GM12878 (cell line): ENCODE measurements around the gene SMIM38. TPM values are rescaled to one million over a fixed set of nuclear protein-coding genes. Genes with fewer than 3 reads are reported as not detected.
A peak's percentile ranks its signal among the peaks of the same experiment; 100 is the strongest.

Experiments used
- ATAC-seq: fragments of 200-7000 bp; cut with Tn5 transposase; 3 replicates; pipeline ENCODE4 v1.9.1; 2020; ENCODE audit warnings: mild to moderate bottlenecking, moderate library complexity
- BruUV-seq: library from RNA; stranded (reverse); fragments of 400-500 nt; replicated peaks from 2 replicates; lab custom pipeline; 2021; lab: Mats Ljungman, UMichigan
- CTCF ChIA-PET: fragments of 300-600 bp; sonication (Branson Sonifier 250); formaldehyde crosslinking; extraction: SDS; loops from one replicate; lab custom pipeline; 2021; ENCODE audit warnings: inconsistent platforms; lab: Yijun Ruan, JAX
- POLR2A ChIA-PET: fragments of 350-600 bp; formaldehyde crosslinking; extraction: SDS; loops from one replicate; lab custom pipeline; 2021; ENCODE audit warnings: inconsistent platforms; lab: Charles Lee
- RAD21 ChIA-PET: fragments of 300-600 bp; sonication (Branson Sonifier 250); formaldehyde crosslinking; loops from one replicate; lab custom pipeline; 2023; ENCODE audit warnings: antibody characterized with exemption; ENCODE audit not compliant: unreplicated experiment; lab: Charles Lee
- SMC1A ChIA-PET: fragments of 300-600 bp; sonication (Branson Sonifier 250); formaldehyde crosslinking; loops from one replicate; lab custom pipeline; 2023; ENCODE audit not compliant: unreplicated experiment, uncharacterized antibody; lab: Charles Lee
- DNase-seq: peaks from one replicate; pipeline ENCODE4 v3.0.0-alpha.2; 2011; ENCODE audit warnings: low read depth, low spot score
- FAIRE-seq: peaks from 3 replicates; lab custom pipeline; 2011; peaks lifted over from hg19 to GRCh38; lab: Jason Lieb, UNC
- H2AFZ ChIP-seq: 2 replicates; pipeline ENCODE4 v1.6.0; 2011; ENCODE audit warnings: low read depth, low read length, control low read depth; ENCODE audit not compliant: control insufficient read depth
- H3K27ac ChIP-seq: 2 replicates; pipeline ENCODE4 v1.5.1; 2011; ENCODE audit warnings: control low read depth; ENCODE audit not compliant: control insufficient read depth, insufficient read depth
- H3K27me3 ChIP-seq, 2 experiments: replicated peaks in 1 of 2; 2 replicates each; pipeline versions ENCODE4 v1.6.0 to v1.6.1; 2011; ENCODE audit warnings: low read length in 1 of 2; ENCODE audit not compliant: control insufficient read depth in 2 of 2, insufficient read depth in 2 of 2
- H3K36me3 ChIP-seq, 2 experiments: 2 replicates each; pipeline ENCODE4 v1.5.1; 2011; ENCODE audit warnings: low read length in 1 of 2; ENCODE audit not compliant: control insufficient read depth in 2 of 2, insufficient read depth in 2 of 2
- H3K4me1 ChIP-seq: 2 replicates; pipeline ENCODE4 v1.6.1; 2011; ENCODE audit warnings: mild to moderate bottlenecking, low read length, moderate library complexity, mixed read lengths; ENCODE audit not compliant: control insufficient read depth, insufficient read depth
- H3K4me2 ChIP-seq: 2 replicates; pipeline ENCODE4 v1.6.0; 2011; ENCODE audit warnings: control low read depth; ENCODE audit not compliant: control insufficient read depth, insufficient read depth
- H3K4me3 ChIP-seq: fragments of 200-600 bp; sonication (generic); 2 replicates; pipeline ENCODE4 v1.5.1; 2016
- H3K79me2 ChIP-seq: 2 replicates; pipeline ENCODE4 v1.6.0; 2011; ENCODE audit warnings: low read length; ENCODE audit not compliant: control insufficient read depth, insufficient read depth
- H3K9ac ChIP-seq: 2 replicates; pipeline ENCODE4 v1.8.0; 2011; ENCODE audit warnings: low read length, control low read depth, mixed read lengths; ENCODE audit not compliant: control insufficient read depth, insufficient read depth
- H3K9me3 ChIP-seq: replicated peaks from 3 replicates; pipeline ENCODE4 v1.5.1; 2011; ENCODE audit warnings: mild to moderate bottlenecking, low read length; ENCODE audit not compliant: control insufficient read depth, insufficient read depth
- H4K20me1 ChIP-seq: 2 replicates; pipeline ENCODE4 v1.6.0; 2011; ENCODE audit not compliant: control insufficient read depth, insufficient read depth
- ATF7 ChIP-seq: fragments of 450-650 bp; IDR thresholded peaks from 2 replicates; pipeline ENCODE4 v1.6.1; 2016; ENCODE audit warnings: low read depth, mild to moderate bottlenecking
- BACH1 ChIP-seq: fragments of 450-650 bp; IDR thresholded peaks from 2 replicates; pipeline ENCODE4 v1.6.1; 2017; ENCODE audit warnings: mild to moderate bottlenecking, borderline replicate concordance
- BCLAF1 ChIP-seq: fragments of 450-650 bp; IDR thresholded peaks from 2 replicates; pipeline ENCODE4 v1.6.1; 2017; ENCODE audit warnings: antibody characterized with exemption, mild to moderate bottlenecking, moderate library complexity
- CHD4 ChIP-seq: fragments of 200-600 bp; sonication (generic); IDR thresholded peaks from 2 replicates; pipeline ENCODE4 v1.6.1; 2016; ENCODE audit warnings: mild to moderate bottlenecking
- FOXM1 ChIP-seq: IDR thresholded peaks from 2 replicates; pipeline ENCODE4 v1.6.1; 2012; ENCODE audit warnings: low read depth, mild to moderate bottlenecking, inconsistent platforms, low read length, moderate library complexity
- IKZF1 ChIP-seq: fragments of 450-650 bp; conservative IDR thresholded peaks from 2 replicates; pipeline ENCODE4 v1.6.1; 2017; ENCODE audit warnings: antibody characterized with exemption, mild to moderate bottlenecking
- MLLT1 ChIP-seq: fragments of 450-650 bp; IDR thresholded peaks from 2 replicates; pipeline ENCODE4 v1.6.1; 2016; ENCODE audit warnings: mild to moderate bottlenecking
- POLR2A ChIP-seq: IDR thresholded peaks from 2 replicates; pipeline ENCODE4 v1.6.1; 2011; ENCODE audit warnings: low read depth, mild to moderate bottlenecking, low read length
- POLR2AphosphoS5 ChIP-seq: IDR thresholded peaks from 2 replicates; pipeline ENCODE4 v1.6.1; 2011; ENCODE audit warnings: mild to moderate bottlenecking, low read length, inconsistent platforms
- SMARCA5 ChIP-seq: fragments of 450-650 bp; IDR thresholded peaks from 2 replicates; pipeline ENCODE4 v1.6.1; 2017; ENCODE audit warnings: mild to moderate bottlenecking
- WGBS: methylation state at CpG from one replicate; pipeline ENCODE4 v1.1.6; 2016; ENCODE audit warnings: low lambda C conversion rate; ENCODE audit not compliant: insufficient replicate concordance, insufficient coverage; ENCODE audit errors: missing lambda C conversion rate; 5-methylcytosine and 5-hydroxymethylcytosine counted together
- in situ Hi-C: fragments of 300-500 bp; cut with MboI; formaldehyde crosslinking; loops from 9 replicates; pipeline ENCODE4 v1.14.3; 2018; ENCODE audit warnings: mixed read lengths
- intact Hi-C: fragments of 100-400 bp; cut with micrococcal nuclease; formaldehyde crosslinking; loops from one replicate; pipeline ENCODE4 v1.14.2; 2022; ENCODE audit not compliant: unreplicated experiment
- polyA plus RNA-seq, 11 experiments: library from polyadenylated mRNA; depleted of rRNA in 4 of 11; unstranded in 6 of 11; stranded (reverse) in 5 of 11; fragments of >200 nt; fragmentation: Nextera tagmentation in 4 of 11; fragmentation: Illumina TruSeq in 1 of 11; extraction: Ambion mirVana in 4 of 11; extraction: Trizol in 1 of 11; gene quantifications; 1 replicate in 1 of 11; 2 replicates in 10 of 11; pipeline versions ENCODE4 v1.2.1 to v1.2.3, GENCODE V29; 2011 to 2016; ENCODE audit warnings: inconsistent platforms in 2 of 11, missing spikeins in 2 of 11, low read depth in 1 of 11
- total RNA-seq, 4 experiments: library from RNA; depleted of rRNA in 3 of 4; stranded (reverse); fragments of >200 nt in 3 of 4; fragmentation: Illumina TruSeq in 1 of 4; extraction: Trizol in 1 of 4; gene quantifications; 2 replicates each; pipeline versions ENCODE4 v1.2.1 to v1.2.3, GENCODE V29; 2013 to 2021
- TF ChIP-seq, protein P1 (sequence below): fragments of 150-350 bp; IDR thresholded peaks from 2 replicates; pipeline ENCODE4 v1.6.1; 2016; ENCODE audit warnings: low read depth, low read length

Gene SMIM38
- total and polyA plus RNA-seq, 10 of the 15 experiments (the other 5 are each of a cell fraction or from before 2014, with no cell fraction given) = 0.15 to 5.0 (median 2.1) TPM; not detected in 1

DNA sequence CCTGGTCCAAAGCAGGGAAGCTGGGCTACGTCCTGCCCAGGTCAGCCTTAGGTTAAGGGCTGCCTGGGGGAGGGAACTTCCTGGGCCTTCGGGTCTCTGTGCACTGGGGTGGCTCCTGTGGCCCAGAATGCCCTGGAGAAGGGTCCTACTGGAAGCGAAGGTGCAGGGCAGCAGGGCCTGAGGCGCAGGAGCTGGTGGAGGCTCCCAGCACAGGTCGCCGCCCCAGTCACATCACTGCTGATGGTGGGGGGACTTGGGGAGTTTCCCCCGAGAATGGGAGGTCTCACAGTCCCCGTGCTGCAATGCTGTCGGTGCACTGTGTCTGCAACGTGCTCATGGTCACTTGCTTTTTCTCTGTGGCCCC is 815 bp upstream of the SMIM38 start (continued):
- TF ChIP-seq BCLAF1 = no peak
- TF ChIP-seq, all 136 proteins: peak for 0

DNA sequence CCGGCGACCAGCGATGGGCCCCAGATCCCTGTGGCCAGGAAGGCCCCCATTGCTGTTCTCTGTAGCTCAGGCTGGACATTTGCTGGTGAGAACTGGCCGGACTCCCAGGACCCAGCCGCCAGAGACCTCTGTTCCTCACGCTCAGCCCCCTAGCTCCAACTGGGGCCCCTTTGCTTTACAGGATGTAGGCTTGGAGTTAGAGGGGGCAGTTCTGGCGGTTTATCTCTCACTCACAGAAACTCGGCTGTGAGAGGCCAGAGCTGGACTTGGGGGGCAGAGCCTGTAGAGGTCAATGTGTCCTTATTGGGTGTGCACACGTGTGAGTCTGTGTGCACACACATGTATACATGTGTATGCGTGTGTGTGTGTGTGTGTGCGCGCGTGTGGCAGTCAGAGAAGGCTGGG is 502 bp downstream of the SMIM38 start:
- intact Hi-C loops (no loop called here), in situ Hi-C loops (no loop called here)
- Histone ChIP-seq H3K79me2 (peaks cover 5% of the 10 kb centered on the region), H3K9me3 (no peaks in the 10 kb centered on the region; the same call in 2 of the 3 replicates), H3K9ac (peak overlapping the region; percentile 55), H3K4me2 (peak overlapping the region; percentile 79), H3K36me3 (no peaks in the 10 kb centered on the region), H3K27ac (peak overlapping the region; percentile 76), H2AFZ (no peak overlapping the region; the same call in 1 of the 2 replicates), H3K4me1 (peaks cover 32% of the 10 kb centered on the region), H4K20me1 (no peaks in the 10 kb centered on the region), H3K4me3 (peak overlapping the region; percentile 57; the same call in 1 of the 2 replicates), H3K27me3 (no peaks in the 10 kb centered on the region)
- DNase-seq = no peak
- SMC1A ChIA-PET = interaction anchor here (0.7 to 5.5 kb wide), 16 partner anchors 10 to 141 kb away, joined by 3 to 35 read pairs (median 3); no protein-coding TSS in a partner anchor
- TSS peak; percentile 86 for BruUV-seq
- POLR2A ChIA-PET = interaction anchor here (0.5 to 3.3 kb wide), 11 partner anchors 10 to 696 kb away, joined by 3 to 32 read pairs (median 5); partner anchors contain the start of gene PPP6R3
- ATAC-seq = peak; percentile 10
- WGBS = 36% methylated on average over 13 of the region's 13 CpGs
- RAD21 ChIA-PET = interaction anchor here (0.9 to 2.9 kb wide), 10 partner anchors 10 to 486 kb away, joined by 3 to 27 read pairs (median 6); no protein-coding TSS in a partner anchor
- CTCF ChIA-PET = interaction anchor here (1.0 to 2.7 kb wide), 7 partner anchors 10 to 515 kb away, joined by 3 to 11 read pairs (median 6); no protein-coding TSS in a partner anchor
- FAIRE-seq = no peak
- TF ChIP-seq IKZF1 = 0 out of 2 replicates have a peak, but pooled peaks have one; percentile 3
- TF ChIP-seq, protein P1, sequence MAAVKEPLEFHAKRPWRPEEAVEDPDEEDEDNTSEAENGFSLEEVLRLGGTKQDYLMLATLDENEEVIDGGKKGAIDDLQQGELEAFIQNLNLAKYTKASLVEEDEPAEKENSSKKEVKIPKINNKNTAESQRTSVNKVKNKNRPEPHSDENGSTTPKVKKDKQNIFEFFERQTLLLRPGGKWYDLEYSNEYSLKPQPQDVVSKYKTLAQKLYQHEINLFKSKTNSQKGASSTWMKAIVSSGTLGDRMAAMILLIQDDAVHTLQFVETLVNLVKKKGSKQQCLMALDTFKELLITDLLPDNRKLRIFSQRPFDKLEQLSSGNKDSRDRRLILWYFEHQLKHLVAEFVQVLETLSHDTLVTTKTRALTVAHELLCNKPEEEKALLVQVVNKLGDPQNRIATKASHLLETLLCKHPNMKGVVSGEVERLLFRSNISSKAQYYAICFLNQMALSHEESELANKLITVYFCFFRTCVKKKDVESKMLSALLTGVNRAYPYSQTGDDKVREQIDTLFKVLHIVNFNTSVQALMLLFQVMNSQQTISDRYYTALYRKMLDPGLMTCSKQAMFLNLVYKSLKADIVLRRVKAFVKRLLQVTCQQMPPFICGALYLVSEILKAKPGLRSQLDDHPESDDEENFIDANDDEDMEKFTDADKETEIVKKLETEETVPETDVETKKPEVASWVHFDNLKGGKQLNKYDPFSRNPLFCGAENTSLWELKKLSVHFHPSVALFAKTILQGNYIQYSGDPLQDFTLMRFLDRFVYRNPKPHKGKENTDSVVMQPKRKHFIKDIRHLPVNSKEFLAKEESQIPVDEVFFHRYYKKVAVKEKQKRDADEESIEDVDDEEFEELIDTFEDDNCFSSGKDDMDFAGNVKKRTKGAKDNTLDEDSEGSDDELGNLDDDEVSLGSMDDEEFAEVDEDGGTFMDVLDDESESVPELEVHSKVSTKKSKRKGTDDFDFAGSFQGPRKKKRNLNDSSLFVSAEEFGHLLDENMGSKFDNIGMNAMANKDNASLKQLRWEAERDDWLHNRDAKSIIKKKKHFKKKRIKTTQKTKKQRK = no peak
- peak; percentile 75 for TF ChIP-seq MLLT1
- peak; percentile 30; the same call in 1 of the 2 replicates for TF ChIP-seq POLR2A
- no peak for TF ChIP-seq BACH1
- TF ChIP-seq CHD4 = no peak
- no peak for TF ChIP-seq ATF7
- TF ChIP-seq POLR2AphosphoS5 = peak; percentile 78
- TF ChIP-seq FOXM1 = no peak
- TF ChIP-seq SMARCA5 = 0 out of 2 replicates have a peak, but pooled peaks have one; percentile 1
